ENCODE data around the gene FBXL4. TPM values are rescaled to one million over a fixed set of nuclear protein-coding genes. Genes with fewer than 3 reads are reported as not detected.

The FBXL4 gene
- total RNA-seq, 1 experiment from 2014 or later = 5.1 TPM

DNA sequence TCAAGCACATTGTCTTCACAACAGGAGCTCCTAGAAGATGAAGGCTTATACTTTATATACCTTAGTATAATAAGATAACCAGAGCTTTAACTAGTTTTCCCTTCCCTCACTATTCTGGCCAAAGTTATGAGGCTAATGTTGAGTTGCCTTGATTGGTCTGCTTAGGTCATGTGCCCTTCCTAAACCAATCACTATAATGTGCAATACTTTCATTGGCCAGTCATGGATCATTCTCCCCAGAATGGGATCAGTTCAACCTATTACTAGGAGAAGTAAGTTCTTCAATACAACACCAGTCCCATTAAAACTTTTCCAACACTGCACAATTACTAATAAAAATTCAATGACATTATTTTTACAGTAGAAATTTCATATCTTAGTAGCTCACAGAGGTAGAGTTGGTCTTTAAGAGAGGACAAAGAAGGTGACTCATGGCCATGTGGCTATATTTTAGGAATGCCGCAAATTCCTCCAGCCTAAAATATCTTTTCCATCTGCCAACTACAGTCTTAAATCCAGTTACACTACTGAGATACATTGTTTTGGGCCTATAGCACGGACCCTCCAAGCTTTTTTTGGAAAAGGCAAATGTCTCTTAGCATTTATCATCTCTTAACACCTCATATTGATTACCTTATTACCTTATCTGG lies 125.9 kb downstream of the FBXL4 start:
- H2AFZ ChIP-seq (ENCODE audit: low read length) = no peak overlapping the region
- H2BK20ac ChIP-seq (ENCODE audit: low read depth, low read length, poor library complexity, severe bottlenecking) = no peak overlapping the region
- H4K5ac ChIP-seq (ENCODE audit: insufficient read length, low read depth, low read length) = no peak overlapping the region
- Mint-ChIP-seq H3K27me3 (ENCODE audit: low read depth) (peaks cover 87% of the 10 kb centered on the region), H3K4me1 (peaks cover 25% of the 10 kb centered on the region in 2 experiments), H3K9me3 (no peaks in the 10 kb centered on the region; a peak in 1 of 5 replicates), H3K27ac (no peak overlapping the region), H3K4me3 (no peak overlapping the region), H3K36me3 (ENCODE audit: insufficient read depth in 1 of 3, low read depth in 3 of 3) (no peaks in the 10 kb centered on the region)
- H2BK120ac ChIP-seq (ENCODE audit: low read depth, low read length, poor library complexity, severe bottlenecking) = no peak overlapping the region
- peaks cover 23% of the 10 kb centered on the region; the same call in 1 of the 2 replicates for H3K27me3 ChIP-seq (ENCODE audit: insufficient read depth, low read length)
- H3K4me1 ChIP-seq (ENCODE audit: insufficient read depth, low read length) = no peaks in the 10 kb centered on the region; the same call in 1 of the 2 replicates
- TF ChIP-seq, protein P1, sequence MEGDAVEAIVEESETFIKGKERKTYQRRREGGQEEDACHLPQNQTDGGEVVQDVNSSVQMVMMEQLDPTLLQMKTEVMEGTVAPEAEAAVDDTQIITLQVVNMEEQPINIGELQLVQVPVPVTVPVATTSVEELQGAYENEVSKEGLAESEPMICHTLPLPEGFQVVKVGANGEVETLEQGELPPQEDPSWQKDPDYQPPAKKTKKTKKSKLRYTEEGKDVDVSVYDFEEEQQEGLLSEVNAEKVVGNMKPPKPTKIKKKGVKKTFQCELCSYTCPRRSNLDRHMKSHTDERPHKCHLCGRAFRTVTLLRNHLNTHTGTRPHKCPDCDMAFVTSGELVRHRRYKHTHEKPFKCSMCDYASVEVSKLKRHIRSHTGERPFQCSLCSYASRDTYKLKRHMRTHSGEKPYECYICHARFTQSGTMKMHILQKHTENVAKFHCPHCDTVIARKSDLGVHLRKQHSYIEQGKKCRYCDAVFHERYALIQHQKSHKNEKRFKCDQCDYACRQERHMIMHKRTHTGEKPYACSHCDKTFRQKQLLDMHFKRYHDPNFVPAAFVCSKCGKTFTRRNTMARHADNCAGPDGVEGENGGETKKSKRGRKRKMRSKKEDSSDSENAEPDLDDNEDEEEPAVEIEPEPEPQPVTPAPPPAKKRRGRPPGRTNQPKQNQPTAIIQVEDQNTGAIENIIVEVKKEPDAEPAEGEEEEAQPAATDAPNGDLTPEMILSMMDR (conservative IDR thresholded peaks at IDR 0.05) = no peak
- no peaks in the 10 kb centered on the region for H3K79me2 ChIP-seq (ENCODE audit: insufficient read depth, low read length)
- no peak overlapping the region for H3T11ph ChIP-seq (ENCODE audit: low read length)
- H2AK5ac ChIP-seq (ENCODE audit: insufficient read length, low read length) = no peak overlapping the region
- no peak overlapping the region for H3K56ac ChIP-seq (ENCODE audit: insufficient read length, low read depth, low read length)
- no peaks in the 10 kb centered on the region for H3K9me3 ChIP-seq (ENCODE audit: control insufficient read depth, low read depth, low read length)
- no peak overlapping the region for H2BK5ac ChIP-seq (ENCODE audit: insufficient read length, low read length)
- no peak for DNase-seq
- peaks cover 18% of the 10 kb centered on the region for H3K23me2 ChIP-seq (ENCODE audit: insufficient read length, low read depth, low read length, poor library complexity, severe bottlenecking)
- no peak overlapping the region for H2BK12ac ChIP-seq (ENCODE audit: insufficient read length, low read depth, low read length)
- no peak overlapping the region for H2BK15ac ChIP-seq (ENCODE audit: low read depth, low read length)
- H3K27ac ChIP-seq (ENCODE audit: insufficient read length, low read depth, low read length) = no peak overlapping the region
- WGBS (ENCODE audit: extremely low coverage, insufficient read length, low lambda C conversion rate) = no CpG with 5 or more reads among the region's 2 CpGs
- no peak overlapping the region for H4K8ac ChIP-seq (replicated peaks; ENCODE audit: insufficient read length, low read depth, low read length)
- no peak overlapping the region for H3K23ac ChIP-seq (ENCODE audit: insufficient read length, low read depth, low read length)
- no peak overlapping the region for H3K4me2 ChIP-seq (ENCODE audit: insufficient read depth, insufficient read length, low read length)
- no peak overlapping the region for H4K91ac ChIP-seq (ENCODE audit: insufficient read length, low read depth, low read length)
- H3K14ac ChIP-seq (ENCODE audit: insufficient read depth, low read length) = no peak overlapping the region
- no peaks in the 10 kb centered on the region for H3K79me1 ChIP-seq (ENCODE audit: insufficient read depth, low read depth, low read length, poor library complexity, severe bottlenecking)
- H4K20me1 ChIP-seq (ENCODE audit: control insufficient read depth, insufficient read depth, insufficient read length) = no peaks in the 10 kb centered on the region
- no peak overlapping the region for H3K4ac ChIP-seq (ENCODE audit: low read depth, low read length)
- no peak overlapping the region for H3K18ac ChIP-seq (ENCODE audit: insufficient read length, low read depth, low read length)
- H3K9ac ChIP-seq (ENCODE audit: extremely low read depth, insufficient read length, low read length) = no peak overlapping the region

Other genes with a start within 250 kb of the FBXL4 start
- gene POU3F2, start 113.4 kb downstream of the FBXL4 start, total RNA-seq (2021) = 0.09 and 0.15 TPM in 2 replicates

Measured in H9 (cell line).